Nucleus accumbens (tissue), 56 donors: Measurements from ENCODE around the gene ADAM21.
"Not testable (repeated sequence)": the region's sequence is repeated elsewhere in the genome, so short reads cannot be mapped to it uniquely, and the experiment has no call there.

Experiments
- DNase-seq, 56 donors: peaks; one replicate each; lab custom pipeline; 2025; lab: John Stamatoyannopoulos, UW

Gene ADAM21

GRCh38 chr14:70451874-70452273, at the start of gene ADAM21:
Gene ADAM21, plus strand, starts transcription at chr14:70452174. Its CDS starts 5,326 bp downstream, at chr14:70457500.
- DNase-seq = no peak

- peak in 1 of 56 donors; percentile 2 for DNase-seq
Measured at GRCh38 chr14:70403335-70403734, 48.6 kb upstream of the ADAM21 start.

GRCh38 chr14:70406216-70406615, 45.8 kb upstream of the ADAM21 start:
- DNase-seq = not testable (repeated sequence)

- DNase-seq = no peak
Measured at GRCh38 chr14:70407621-70408020, 44.4 kb upstream of the ADAM21 start.

- no peak for DNase-seq
Measured at GRCh38 chr14:70415788-70416187, 36.2 kb upstream of the ADAM21 start.

GRCh38 chr14:70416338-70416724, 35.6 kb upstream of the ADAM21 start:
- DNase-seq = no peak

GRCh38 chr14:70416725-70417349, 35.1 kb upstream of the ADAM21 start, which contains the start of gene SYNJ2BP:
Gene SYNJ2BP, minus strand, starts transcription at chr14:70417090. Its CDS starts 127 bp downstream, at chr14:70416963.
- DNase-seq = peak in 55 of 56 donors; percentile 2 to 86 (median 58)

- not testable (repeated sequence) for DNase-seq
Measured at GRCh38 chr14:70419270-70419931, 32.6 kb upstream of the ADAM21 start.

GRCh38 chr14:70422538-70422937, 29.4 kb upstream of the ADAM21 start:
- peak in 4 of 56 donors; percentile 8 to 24 (median 14) for DNase-seq

GRCh38 chr14:70425354-70425753, 26.6 kb upstream of the ADAM21 start:
- DNase-seq = peak in 6 of 56 donors; percentile 0 to 16 (median 2)

- not testable (repeated sequence) for DNase-seq
Measured at GRCh38 chr14:70426555-70426954, 25.4 kb upstream of the ADAM21 start.

GRCh38 chr14:70436867-70437266, 15.1 kb upstream of the ADAM21 start:
- no peak for DNase-seq

- DNase-seq = no peak
Measured at GRCh38 chr14:70441641-70442040, 10.3 kb upstream of the ADAM21 start.

GRCh38 chr14:70442750-70443149, 9.2 kb upstream of the ADAM21 start:
- no peak for DNase-seq

- no peak for DNase-seq
Measured at GRCh38 chr14:70448633-70449340, 3.2 kb upstream of the ADAM21 start.

- no peak for DNase-seq
Measured at GRCh38 chr14:70454731-70455130, 2.8 kb downstream of the ADAM21 start.

- no peak for DNase-seq
Measured at GRCh38 chr14:70468731-70469130, 16.8 kb downstream of the ADAM21 start.

GRCh38 chr14:70470863-70471563, 19.0 kb downstream of the ADAM21 start:
- DNase-seq = not testable (repeated sequence)

GRCh38 chr14:70472253-70473159, 20.5 kb downstream of the ADAM21 start:
- DNase-seq = no peak

GRCh38 chr14:70473825-70474224, 21.9 kb downstream of the ADAM21 start:
- DNase-seq = no peak
